IMR-90 (cell line): ENCODE results near the gene PPP1R37.

Source experiments
- BHLHE40 ChIP-seq: fragments of 150-350 bp; IDR thresholded peaks from 2 replicates; pipeline ENCODE4 v1.6.1; 2016; ENCODE audit warnings: mild to moderate bottlenecking, low read depth, low read length
- CEBPB ChIP-seq: IDR thresholded peaks from 2 replicates; pipeline ENCODE4 v1.6.1; 2012; ENCODE audit warnings: low read depth, low read length, improper control_type of control experiment
- CTCF ChIP-seq: conservative IDR thresholded peaks from 2 replicates; pipeline ENCODE4 v1.5.1; 2012; ENCODE audit warnings: mild to moderate bottlenecking, low read depth, low read length, improper control_type of control experiment
- MAZ ChIP-seq: IDR thresholded peaks from 2 replicates; pipeline ENCODE4 v1.6.1; 2012; ENCODE audit warnings: low read depth, mild to moderate bottlenecking, low read length, improper control_type of control experiment, moderate library complexity, borderline replicate concordance
- MXI1 ChIP-seq: IDR thresholded peaks from 2 replicates; pipeline ENCODE4 v1.6.1; 2012; ENCODE audit warnings: low read depth, mild to moderate bottlenecking, low read length, moderate library complexity, borderline replicate concordance
- POLR2A ChIP-seq: IDR thresholded peaks from 2 replicates; pipeline ENCODE4 v1.6.1; 2012; ENCODE audit warnings: mild to moderate bottlenecking, low read depth, low read length
- RAD21 ChIP-seq: IDR thresholded peaks from 2 replicates; pipeline ENCODE4 v1.6.1; 2012; ENCODE audit warnings: low read length, improper control_type of control experiment
- RCOR1 ChIP-seq: IDR thresholded peaks from 2 replicates; pipeline ENCODE4 v1.6.1; 2012; ENCODE audit warnings: mild to moderate bottlenecking, low read length, improper control_type of control experiment; ENCODE audit not compliant: insufficient replicate concordance
- RFX5 ChIP-seq: IDR thresholded peaks from 2 replicates; pipeline ENCODE4 v1.8.0; 2012; ENCODE audit warnings: low read depth, mild to moderate bottlenecking, low read length, moderate library complexity
- SMC3 ChIP-seq: fragments of 150-350 bp; IDR thresholded peaks from 2 replicates; pipeline ENCODE4 v1.6.1; 2016; ENCODE audit warnings: low read depth, mild to moderate bottlenecking, antibody characterized with exemption, low read length, moderate library complexity

DNA sequence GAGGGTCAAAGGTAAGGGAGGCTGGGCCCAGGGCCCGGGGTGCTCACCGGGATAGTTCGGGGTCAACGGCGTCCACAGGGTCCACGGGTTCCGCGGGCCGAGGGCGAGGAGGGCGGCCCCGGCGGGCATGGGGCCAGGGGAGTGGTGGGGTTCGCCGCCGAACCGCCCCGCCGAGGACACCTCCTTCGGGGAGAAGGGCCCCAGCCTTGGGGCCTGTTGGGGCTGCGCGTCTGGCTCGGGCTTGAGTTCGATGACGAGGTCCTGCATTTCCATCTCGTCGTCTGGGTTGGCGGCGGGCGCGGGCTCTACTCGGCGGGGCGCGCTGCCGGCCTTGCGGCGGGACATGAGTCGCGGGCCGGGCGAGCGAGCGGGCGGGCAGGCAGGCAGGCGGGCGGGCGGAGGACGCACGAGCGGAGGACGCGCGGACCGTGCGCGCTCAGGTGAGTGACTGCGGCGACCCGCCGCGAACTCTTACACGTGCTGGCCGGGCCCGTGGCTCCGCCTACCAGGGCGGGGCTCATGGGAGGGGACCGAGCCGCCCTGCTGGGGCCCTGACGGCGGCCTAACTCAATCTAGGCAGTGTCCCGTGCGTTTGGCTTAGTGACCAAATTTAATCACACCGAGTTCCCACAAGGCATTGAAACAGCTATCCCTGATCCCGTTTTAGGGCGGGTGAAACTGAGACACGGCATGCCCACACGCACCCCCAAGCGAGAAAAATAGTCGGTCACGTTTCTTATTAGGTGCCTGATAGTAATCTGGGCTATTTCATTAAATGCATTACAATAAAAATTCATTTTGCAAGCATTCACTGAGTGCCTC, 16.7 kb upstream of the PPP1R37 start, which contains the start of gene ZNF296:
- TF ChIP-seq RAD21 (no peak), POLR2A (no peak), CTCF (no peak), BHLHE40 (peak; percentile 72), RFX5 (no peak), RCOR1 (no peak), SMC3 (no peak), MXI1 (no peak), CEBPB (no peak), MAZ (no peak)
